Activated CD4-positive, alpha-beta T cell treated with anti-CD3 and anti-CD28 coated beads for 24 hours (primary cell): Measurements from ENCODE around the gene KCTD4.
"Not testable (repeated sequence)": the region's sequence is repeated elsewhere in the genome, so short reads cannot be mapped to it uniquely, and the experiment has no call there.

Experiments
- DNase-seq, 2 donors: peaks; one replicate each; pipeline ENCODE4 v3.0.0-alpha.2; 2020; ENCODE audit warnings: low read depth in 2 of 2

Gene KCTD4

GRCh38 chr13:45215392-45216077, 14.7 kb upstream of the KCTD4 start:
- no peak for DNase-seq

- DNase-seq: no peak
These were observed 8.4 kb upstream of the KCTD4 start for GRCh38 chr13:45209229-45209628.

- no peak for DNase-seq
These were observed 7.3 kb upstream of the KCTD4 start for GRCh38 chr13:45208132-45208531.

- no peak for DNase-seq
These were observed 6.5 kb upstream of the KCTD4 start for GRCh38 chr13:45207319-45207718.

GRCh38 chr13:45206340-45206739, 5.5 kb upstream of the KCTD4 start:
- no peak for DNase-seq

GRCh38 chr13:45205124-45205523, 4.3 kb upstream of the KCTD4 start:
- DNase-seq: no peak

GRCh38 chr13:45199711-45200110, 1.1 kb downstream of the KCTD4 start:
- DNase-seq: no peak

- no peak for DNase-seq
These were observed 1.9 kb downstream of the KCTD4 start for GRCh38 chr13:45198924-45199323.

GRCh38 chr13:45198041-45198440, 2.8 kb downstream of the KCTD4 start:
- no peak for DNase-seq

- DNase-seq: no peak
These were observed 4.2 kb downstream of the KCTD4 start for GRCh38 chr13:45196622-45197021.

- DNase-seq: no peak
These were observed 4.7 kb downstream of the KCTD4 start for GRCh38 chr13:45196096-45196495.

- no peak for DNase-seq
These were observed 5.4 kb downstream of the KCTD4 start for GRCh38 chr13:45195421-45195820.

GRCh38 chr13:45194081-45194939, 6.5 kb downstream of the KCTD4 start:
- no peak for DNase-seq

GRCh38 chr13:45191874-45192273, 9.0 kb downstream of the KCTD4 start:
- no peak for DNase-seq

GRCh38 chr13:45189511-45189910, 11.3 kb downstream of the KCTD4 start:
- DNase-seq: not testable (repeated sequence)

GRCh38 chr13:45189077-45189476, 11.8 kb downstream of the KCTD4 start:
- DNase-seq: not testable (repeated sequence)

GRCh38 chr13:45185286-45185685, 15.6 kb downstream of the KCTD4 start:
- DNase-seq: no peak

GRCh38 chr13:45184693-45185092, 16.2 kb downstream of the KCTD4 start:
- no peak for DNase-seq

GRCh38 chr13:45180713-45181601, 19.9 kb downstream of the KCTD4 start:
- no peak for DNase-seq

GRCh38 chr13:45180303-45180702, 20.5 kb downstream of the KCTD4 start:
- DNase-seq: no peak

- no peak for DNase-seq
These were observed 21.4 kb downstream of the KCTD4 start for GRCh38 chr13:45179428-45179827.
